MM.1S (cell line): ENCODE data around the gene XXYLT1.

Source experiments
- DNase-seq: peaks from one replicate; pipeline ENCODE4 v3.0.0-alpha.2; 2015
- H2AFZ ChIP-seq: fragments of 300-600 bp; sonication (generic); 2 replicates; pipeline ENCODE4 v1.6.0; 2016; ENCODE audit warnings: antibody characterized with exemption, low read length
- H3F3A ChIP-seq: fragments of 300-600 bp; sonication (generic); 2 replicates; pipeline ENCODE4 v1.6.1; 2016; ENCODE audit warnings: mild to moderate bottlenecking, antibody characterized with exemption, low read length, moderate library complexity, mixed read lengths; ENCODE audit not compliant: insufficient read depth
- H3K27ac ChIP-seq: fragments of 300-600 bp; sonication (generic); 2 replicates; pipeline ENCODE4 v1.5.1; 2016; ENCODE audit warnings: mild to moderate bottlenecking, low read length
- H3K27me3 ChIP-seq: fragments of 300-600 bp; sonication (generic); replicated peaks from 2 replicates; pipeline ENCODE4 v1.6.0; 2016; ENCODE audit warnings: low read length; ENCODE audit not compliant: insufficient read depth
- H3K36me3 ChIP-seq: fragments of 300-600 bp; sonication (generic); replicated peaks from 2 replicates; pipeline ENCODE4 v1.6.1; 2016; ENCODE audit warnings: mild to moderate bottlenecking, low read length, mixed read lengths; ENCODE audit not compliant: insufficient read depth
- H3K4me1 ChIP-seq: fragments of 300-600 bp; sonication (generic); 2 replicates; pipeline ENCODE4 v1.6.1; 2016; ENCODE audit warnings: low read length, mixed read lengths
- H3K4me2 ChIP-seq: fragments of 300-600 bp; sonication (generic); 2 replicates; pipeline ENCODE4 v1.6.0; 2016; ENCODE audit warnings: low read depth, low read length
- H3K4me3 ChIP-seq: fragments of 300-600 bp; sonication (generic); 2 replicates; pipeline ENCODE4 v1.5.1; 2016; ENCODE audit warnings: low read length, mixed read lengths
- H3K79me2 ChIP-seq: fragments of 300-600 bp; sonication (generic); 2 replicates; pipeline ENCODE4 v1.6.1; 2016; ENCODE audit warnings: mixed run types, low read length, mixed read lengths
- H3K9ac ChIP-seq: fragments of 300-600 bp; sonication (generic); 2 replicates; pipeline ENCODE4 v1.6.1; 2016; ENCODE audit warnings: low read length, mixed read lengths
- H3K9me2 ChIP-seq: fragments of 300-600 bp; sonication (generic); replicated peaks from 2 replicates; pipeline ENCODE4 v1.6.1; 2016; ENCODE audit warnings: mild to moderate bottlenecking, low read length, mixed read lengths; ENCODE audit not compliant: insufficient read depth
- H3K9me3 ChIP-seq: fragments of 300-600 bp; sonication (generic); replicated peaks from 2 replicates; pipeline ENCODE4 v1.6.1; 2016; ENCODE audit warnings: mild to moderate bottlenecking, low read length, mixed read lengths; ENCODE audit not compliant: insufficient read depth
- H4K20me1 ChIP-seq: fragments of 300-600 bp; sonication (generic); 2 replicates; pipeline ENCODE4 v1.6.1; 2016; ENCODE audit warnings: mild to moderate bottlenecking, low read length, moderate library complexity, mixed read lengths; ENCODE audit not compliant: insufficient read depth
- CTCF ChIP-seq: fragments of 300-600 bp; sonication (generic); IDR thresholded peaks from 2 replicates; pipeline ENCODE4 v1.5.1; 2016; ENCODE audit warnings: antibody characterized with exemption, low read length, mixed read lengths
- EZH2 ChIP-seq: fragments of 300-600 bp; sonication (generic); optimal IDR thresholded peaks from 2 replicates; pipeline ENCODE3; 2017; ENCODE audit warnings: low read depth, mild to moderate bottlenecking, antibody characterized with exemption, low read length, mixed read lengths
- EZH2phosphoT487 ChIP-seq: fragments of 300-600 bp; sonication (generic); IDR thresholded peaks from 2 replicates; pipeline ENCODE4 v1.6.1; 2018; ENCODE audit warnings: antibody characterized with exemption, low read length

Gene XXYLT1

GRCh38 chr3:195042743-195043606, 228.0 kb downstream of the XXYLT1 start:
- no peaks in the 10 kb centered on the region for H3F3A ChIP-seq
- no peaks in the 10 kb centered on the region for H3K9me3 ChIP-seq
- H3K4me3 ChIP-seq: no peak overlapping the region
- H3K4me2 ChIP-seq: no peak overlapping the region
- no peaks in the 10 kb centered on the region for H4K20me1 ChIP-seq
- H3K9me2 ChIP-seq: no peaks in the 10 kb centered on the region
- no peak overlapping the region for H3K9ac ChIP-seq
- no peaks in the 10 kb centered on the region for H3K36me3 ChIP-seq
- H3K4me1 ChIP-seq: no peaks in the 10 kb centered on the region
- no peak for TF ChIP-seq EZH2phosphoT487
- TF ChIP-seq CTCF: no peak
- TF ChIP-seq EZH2: no peak
- H3K79me2 ChIP-seq: no peaks in the 10 kb centered on the region
- H3K27ac ChIP-seq: no peak overlapping the region
- H2AFZ ChIP-seq: no peak overlapping the region
- peaks cover 7% of the 10 kb centered on the region for H3K27me3 ChIP-seq
- no peak for DNase-seq

GRCh38 chr3:195041871-195042742, 228.9 kb downstream of the XXYLT1 start:
- no peak overlapping the region for H3K9ac ChIP-seq
- H3K9me3 ChIP-seq: no peaks in the 10 kb centered on the region
- no peak overlapping the region for H2AFZ ChIP-seq
- no peaks in the 10 kb centered on the region for H4K20me1 ChIP-seq
- H3K4me3 ChIP-seq: no peak overlapping the region
- H3K27ac ChIP-seq: no peak overlapping the region
- TF ChIP-seq CTCF: no peak
- TF ChIP-seq EZH2phosphoT487: no peak
- no peak for TF ChIP-seq EZH2
- H3K4me1 ChIP-seq: no peaks in the 10 kb centered on the region
- H3K27me3 ChIP-seq: peaks cover 7% of the 10 kb centered on the region
- no peaks in the 10 kb centered on the region for H3F3A ChIP-seq
- H3K79me2 ChIP-seq: no peaks in the 10 kb centered on the region
- no peak for DNase-seq
- H3K36me3 ChIP-seq: no peaks in the 10 kb centered on the region
- H3K4me2 ChIP-seq: no peak overlapping the region
- H3K9me2 ChIP-seq: no peaks in the 10 kb centered on the region

- Histone ChIP-seq H3K27ac (no peak overlapping the region), H3K4me1 (no peaks in the 10 kb centered on the region), H3K9me3 (no peaks in the 10 kb centered on the region), H3K9me2 (no peaks in the 10 kb centered on the region), H4K20me1 (no peaks in the 10 kb centered on the region), H3K4me2 (no peak overlapping the region), H3K36me3 (no peaks in the 10 kb centered on the region), H2AFZ (no peak overlapping the region), H3K27me3 (peaks cover 7% of the 10 kb centered on the region), H3K9ac (no peak overlapping the region), H3K4me3 (no peak overlapping the region), H3K79me2 (no peaks in the 10 kb centered on the region), H3F3A (no peaks in the 10 kb centered on the region)
- no peak for TF ChIP-seq EZH2
- no peak for TF ChIP-seq EZH2phosphoT487
- TF ChIP-seq CTCF: no peak
- no peak for DNase-seq
Observed at GRCh38 chr3:195040773-195041520, 230.0 kb downstream of the XXYLT1 start.
